GM18907 (cell line): ENCODE results near the gene SIM2.

Experiments
- ATAC-seq: cut with Tn5 transposase; IDR thresholded peaks from one replicate; pipeline ENCODE4 v1.9.1; 2021; ENCODE audit warnings: mild to moderate bottlenecking, moderate library complexity; ENCODE audit not compliant: unreplicated experiment

Gene SIM2

DNA sequence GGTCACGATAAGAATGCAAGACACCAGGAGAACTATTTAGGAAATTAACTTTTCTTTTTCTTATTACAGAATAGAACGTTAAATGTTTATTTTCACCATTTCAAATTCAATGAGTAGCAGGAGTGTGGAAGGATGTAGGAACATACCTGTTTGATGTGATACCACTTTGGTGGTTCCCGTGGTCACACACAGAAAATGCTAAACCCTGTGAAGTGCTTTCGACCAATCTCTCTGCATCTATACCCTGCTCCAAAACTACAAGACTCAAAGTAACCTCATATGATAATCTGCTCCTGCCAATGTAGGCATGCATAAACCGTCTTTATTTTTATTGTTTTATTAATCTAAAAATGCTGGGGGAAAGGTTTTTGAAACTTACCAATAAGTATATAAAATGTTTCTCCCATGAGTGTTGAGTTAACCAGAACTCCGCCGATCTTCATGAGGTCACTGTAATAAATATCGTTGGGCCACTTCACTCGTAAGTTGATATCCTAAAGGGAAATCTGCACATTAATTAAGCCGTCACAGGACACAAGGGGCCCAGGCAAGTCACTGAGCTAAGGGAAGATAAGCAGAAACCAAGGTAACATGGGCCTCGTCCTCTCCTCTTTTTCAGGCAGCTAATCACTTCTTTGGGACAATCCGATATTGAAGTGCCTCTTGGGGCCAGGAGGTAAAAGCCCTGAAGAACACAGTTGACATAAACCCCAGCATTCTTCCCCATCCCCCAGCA lies 60.6 kb downstream of the SIM2 start:
- no peak for ATAC-seq

DNA sequence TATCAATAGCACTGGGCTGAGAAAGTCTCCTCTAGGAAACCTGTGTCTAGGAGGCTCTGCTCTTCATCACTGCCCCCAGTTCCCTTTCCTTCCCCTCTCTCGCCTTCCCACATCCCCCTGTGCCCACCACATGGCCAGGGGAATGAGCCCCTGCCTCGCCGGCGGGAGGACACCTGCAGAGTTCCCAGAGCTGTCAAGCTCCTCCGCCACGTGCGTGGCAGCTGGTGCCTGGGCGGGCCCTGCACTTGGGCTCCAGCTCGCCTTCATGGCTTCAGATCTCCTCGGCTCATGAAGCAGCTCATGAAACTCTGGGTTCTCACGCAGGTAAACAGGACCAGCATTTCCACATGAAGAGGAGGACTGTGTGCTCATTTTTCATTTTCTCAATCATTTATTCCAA lies 62.8 kb downstream of the SIM2 start:
- no peak for ATAC-seq

DNA sequence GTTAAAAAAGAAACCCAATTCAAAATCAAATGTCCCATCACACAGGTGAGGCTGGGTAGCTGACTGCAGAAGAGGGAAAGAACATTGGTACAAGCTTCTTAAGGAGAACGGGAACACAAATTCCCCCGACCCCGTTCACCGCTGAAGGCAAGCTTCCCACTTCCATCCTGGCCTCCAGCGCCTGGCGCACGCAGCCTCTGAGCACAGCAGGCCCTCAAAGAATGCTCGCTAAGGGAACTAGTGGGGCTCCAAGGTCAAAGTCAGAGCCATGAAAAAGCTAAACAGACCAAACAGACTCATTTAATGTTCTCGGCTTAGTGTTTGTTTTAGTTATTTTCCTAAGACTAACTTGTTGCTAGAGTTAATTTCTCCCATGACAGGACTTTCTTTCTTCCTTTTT lies 63.7 kb downstream of the SIM2 start:
- no peak for ATAC-seq

DNA sequence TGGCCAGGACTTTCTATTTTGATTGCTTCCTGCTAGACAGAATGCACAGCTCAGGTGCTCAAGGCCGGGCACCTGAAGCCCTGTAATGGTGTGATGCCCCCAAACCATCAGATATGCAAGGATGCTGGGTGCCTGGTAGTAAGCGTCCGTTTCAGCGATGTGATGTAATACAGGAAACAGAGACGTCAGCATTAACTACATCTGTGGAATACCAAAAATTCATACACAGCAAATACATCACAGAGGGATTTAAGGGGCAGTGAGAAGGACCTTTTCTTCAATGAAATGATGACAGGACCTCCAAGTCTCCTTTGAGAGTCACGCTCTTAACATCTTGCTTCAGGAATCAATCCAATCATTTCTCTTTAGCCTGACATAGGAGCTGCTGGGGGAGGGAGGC lies 64.4 kb downstream of the SIM2 start:
- ATAC-seq = no peak

DNA sequence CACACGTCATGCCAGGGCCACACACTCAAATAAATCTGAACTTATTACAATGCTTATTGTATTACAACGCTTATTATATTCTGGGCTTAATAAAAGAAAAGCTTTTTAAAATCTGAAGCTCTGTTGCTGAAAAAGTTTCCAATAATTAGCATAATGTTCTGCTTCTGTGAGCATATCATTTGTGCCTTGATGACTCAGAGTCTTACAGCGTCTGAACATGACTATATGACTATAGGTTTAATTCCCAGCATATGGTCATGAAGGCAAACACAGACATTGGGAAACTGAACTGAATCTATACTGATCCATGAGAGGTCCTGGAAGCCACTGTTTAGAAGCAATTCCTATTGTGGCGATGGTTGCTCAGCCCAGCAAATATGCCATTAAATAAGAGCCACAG lies 66.3 kb downstream of the SIM2 start:
- ATAC-seq = no peak

DNA sequence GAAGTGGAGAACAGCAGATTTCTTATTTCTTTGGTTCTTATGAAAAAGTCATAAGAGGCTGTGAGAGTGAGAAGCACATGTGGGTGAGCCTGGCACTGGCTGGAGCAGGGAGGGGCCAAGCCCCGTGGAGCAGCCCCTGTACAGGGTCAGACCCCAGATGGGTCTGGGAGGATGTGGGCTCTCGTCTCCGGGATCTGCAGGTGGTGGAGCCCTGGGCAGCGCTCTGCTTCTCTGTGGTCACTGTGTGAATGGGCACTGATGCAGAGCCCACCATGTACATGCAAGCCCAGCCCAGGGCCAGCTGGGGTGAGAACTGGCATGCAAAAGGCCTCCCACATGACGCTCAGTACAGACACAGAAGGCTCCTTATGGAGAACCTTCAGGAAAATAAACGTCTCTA lies 67.6 kb downstream of the SIM2 start:
- ATAC-seq = no peak

DNA sequence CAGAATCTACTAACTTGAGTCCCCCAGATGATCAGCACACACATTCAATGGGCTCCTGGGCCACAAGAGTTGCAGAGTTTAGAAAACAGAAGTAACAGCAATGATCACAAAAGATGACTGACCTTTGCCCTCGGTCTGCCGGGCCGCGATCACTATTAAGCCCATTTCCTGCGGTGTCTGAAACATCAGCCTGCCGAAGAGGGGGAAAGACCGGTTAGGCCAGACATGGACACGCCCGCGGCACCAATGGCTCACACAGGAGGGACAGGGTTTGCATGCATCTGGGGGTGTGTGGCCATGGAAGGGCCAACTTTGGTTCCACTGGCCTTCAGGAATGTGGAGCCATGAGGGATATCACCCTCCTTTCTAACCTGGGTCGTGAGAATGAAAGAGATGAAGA lies 68.2 kb downstream of the SIM2 start:
- ATAC-seq = no peak

DNA sequence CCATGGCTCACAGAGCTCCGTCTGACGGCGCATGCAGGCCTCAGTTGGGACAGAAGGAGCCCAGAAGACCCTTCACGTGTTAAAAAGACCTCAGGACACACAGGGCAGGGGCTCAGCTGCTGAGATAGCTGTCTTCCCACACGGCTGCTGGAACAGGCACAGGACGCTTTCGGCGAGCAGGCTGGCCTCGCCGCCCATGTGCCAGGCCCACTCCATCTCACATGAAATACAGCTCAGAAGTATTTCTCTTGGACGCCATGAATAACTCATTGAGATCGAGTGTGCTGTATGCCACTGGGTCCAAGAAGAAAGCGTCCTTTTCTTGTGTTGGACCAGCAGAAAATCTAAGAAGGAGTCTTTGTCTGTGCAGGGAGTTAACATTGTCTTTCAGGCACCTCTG lies 69.6 kb downstream of the SIM2 start:
- no peak for ATAC-seq

DNA sequence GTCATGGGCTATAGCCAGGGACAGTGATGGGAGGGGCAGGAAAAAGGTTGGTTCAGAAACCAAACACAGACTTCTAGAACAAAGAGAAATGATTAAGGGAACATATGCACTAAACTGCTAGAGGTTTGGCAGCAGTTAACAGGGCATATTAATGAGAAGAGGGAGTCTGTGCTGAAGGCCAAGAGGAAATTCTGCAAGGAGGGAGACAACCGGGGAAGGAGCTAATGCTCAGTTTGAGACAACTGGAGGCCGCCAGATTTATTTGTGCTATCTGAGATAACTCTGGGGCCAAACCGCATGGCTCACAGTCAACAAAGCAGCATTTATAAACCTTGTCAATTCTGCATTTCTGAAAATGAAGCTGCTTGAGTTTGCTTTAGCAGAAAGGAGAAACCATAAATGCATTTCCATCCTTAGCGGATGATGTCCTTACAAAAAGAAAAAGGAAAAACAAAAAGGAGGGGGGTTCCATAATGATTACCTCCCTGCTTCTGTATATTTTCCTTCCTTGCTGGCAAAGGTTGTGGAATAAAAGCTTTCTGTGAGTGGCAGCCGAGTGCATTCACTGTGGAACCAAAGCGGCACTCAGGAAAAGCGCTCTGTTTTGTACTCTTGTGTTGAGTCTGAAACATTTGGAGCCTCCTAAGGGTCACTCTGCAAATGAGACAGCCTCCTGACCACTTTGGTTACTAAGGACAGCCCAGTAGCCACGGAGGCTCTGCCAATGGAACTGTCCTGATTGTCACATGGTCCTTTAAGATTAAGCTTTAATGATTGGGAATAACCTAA lies 70.3 kb downstream of the SIM2 start:
- ATAC-seq = no peak

DNA sequence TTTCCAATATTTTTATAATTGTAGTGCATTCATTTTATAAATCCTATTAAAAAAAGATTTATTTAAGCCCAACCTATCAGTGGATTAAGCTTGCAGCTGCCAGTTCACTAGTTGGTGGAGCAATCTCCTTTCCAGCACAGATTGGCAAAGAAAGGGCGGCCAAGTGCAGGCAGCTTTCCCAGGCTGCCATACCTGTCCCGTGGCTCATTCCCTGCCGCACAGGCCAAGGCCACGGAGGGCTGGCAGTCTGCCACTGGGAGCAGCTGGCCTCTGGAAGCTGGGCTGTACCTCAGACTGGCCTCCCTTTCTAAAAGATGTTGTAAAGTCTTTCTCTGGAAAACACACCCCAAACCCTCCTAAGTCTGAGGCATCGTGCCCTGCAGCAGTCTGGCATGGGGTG lies 74.2 kb downstream of the SIM2 start:
- ATAC-seq = no peak

DNA sequence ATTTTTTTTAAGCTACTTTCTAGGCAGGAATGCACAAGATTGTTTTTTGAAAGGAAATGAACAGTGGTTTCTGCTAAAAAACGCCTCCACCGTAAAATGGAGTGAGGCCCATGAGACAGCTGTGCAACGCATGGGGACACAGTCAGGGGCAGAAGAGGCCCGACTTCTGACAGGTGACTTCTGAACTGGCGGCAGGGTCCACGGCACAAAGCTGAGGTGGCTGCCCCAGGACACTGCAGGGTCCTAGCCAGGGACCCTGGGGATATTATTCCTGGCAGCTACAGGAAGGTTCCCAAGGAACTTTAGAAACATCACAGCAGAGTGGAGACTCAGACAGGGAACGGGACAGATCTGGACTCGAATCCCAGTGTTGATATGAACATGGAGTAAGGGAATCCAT lies 75.1 kb downstream of the SIM2 start:
- no peak for ATAC-seq

DNA sequence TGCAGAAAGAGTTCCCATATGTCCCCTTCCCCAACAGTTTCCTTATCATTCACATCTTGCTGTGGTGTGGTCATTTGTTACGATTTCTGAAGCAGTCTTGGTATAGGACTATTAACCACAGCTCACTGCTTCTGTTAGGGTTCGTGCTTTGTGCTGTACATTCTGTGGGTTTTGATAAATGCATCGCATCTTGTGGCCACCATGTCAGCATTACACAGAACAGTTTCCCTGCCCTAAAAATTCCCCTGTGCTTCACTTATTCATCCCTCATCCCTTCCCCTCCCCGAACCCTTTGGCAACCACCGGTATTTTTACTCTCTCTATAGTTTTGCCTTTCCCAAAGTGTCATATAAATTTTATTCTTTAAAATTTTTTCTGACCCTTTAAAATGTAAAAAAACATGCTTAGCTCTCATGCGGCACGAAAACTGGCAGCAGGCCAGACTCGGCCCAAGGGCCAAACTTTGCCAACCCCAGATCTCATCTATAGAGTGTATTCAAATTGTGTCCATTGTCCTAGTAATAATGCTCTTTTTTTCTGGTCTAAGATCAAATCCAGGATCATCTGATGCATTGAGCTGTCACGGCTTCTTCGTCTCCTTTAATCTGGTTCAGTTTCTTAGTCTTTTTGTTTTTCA lies 78.2 kb downstream of the SIM2 start:
- ATAC-seq = no peak

DNA sequence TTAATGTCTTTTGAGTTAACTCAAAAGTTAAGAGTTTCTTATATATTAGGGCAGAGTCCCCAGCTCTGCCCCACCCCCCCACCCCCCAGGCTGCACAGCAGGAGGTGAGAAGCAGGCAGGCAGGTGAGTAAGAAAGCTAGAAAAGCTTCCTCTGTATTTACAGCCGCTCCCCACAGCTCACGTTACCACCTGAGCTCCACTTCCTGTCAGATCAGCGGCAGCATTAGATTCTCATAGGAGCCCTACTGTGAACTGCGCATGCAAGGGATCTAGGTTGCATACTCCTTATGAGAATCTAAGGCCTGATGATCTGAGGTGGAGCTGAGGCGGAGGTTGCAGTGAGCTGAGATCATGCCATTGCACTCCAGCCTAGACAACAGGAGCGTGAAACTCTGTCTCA lies 81.9 kb downstream of the SIM2 start:
- ATAC-seq = no peak

DNA sequence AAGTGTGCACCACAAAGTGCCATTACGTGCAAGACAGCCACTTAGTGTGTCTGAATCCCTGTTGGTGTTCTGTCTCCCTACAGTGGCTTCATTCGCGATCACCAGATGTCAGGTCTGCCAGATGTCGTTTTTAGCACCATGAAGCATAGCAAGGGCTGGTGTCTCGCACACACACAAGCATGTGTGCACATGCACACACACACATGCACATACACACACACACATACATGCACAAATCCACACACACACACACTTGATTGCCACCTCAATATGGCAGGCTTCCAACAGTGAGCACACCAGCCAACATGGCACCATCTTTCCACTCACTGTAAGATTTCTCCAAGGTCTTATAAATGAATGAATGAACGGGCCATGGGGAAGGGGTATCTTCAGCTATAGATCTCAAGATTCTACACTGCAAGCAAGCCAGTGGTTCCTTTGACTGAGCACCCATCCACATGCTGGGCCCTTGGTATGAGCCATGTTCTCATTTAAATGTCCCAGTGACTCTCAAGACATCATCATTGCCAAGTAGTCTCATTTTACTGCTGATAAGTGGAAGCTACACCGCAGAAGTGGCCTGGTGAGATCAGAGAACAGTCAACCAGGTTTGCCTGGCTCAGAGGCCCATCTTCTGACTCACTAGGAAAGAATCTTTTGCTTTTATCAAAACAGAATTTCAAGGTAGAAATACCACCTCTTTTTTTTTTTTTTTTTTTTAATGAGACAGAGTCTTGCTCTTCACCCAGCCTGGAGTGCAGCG lies 84.9 kb downstream of the SIM2 start:
- ATAC-seq = no peak

DNA sequence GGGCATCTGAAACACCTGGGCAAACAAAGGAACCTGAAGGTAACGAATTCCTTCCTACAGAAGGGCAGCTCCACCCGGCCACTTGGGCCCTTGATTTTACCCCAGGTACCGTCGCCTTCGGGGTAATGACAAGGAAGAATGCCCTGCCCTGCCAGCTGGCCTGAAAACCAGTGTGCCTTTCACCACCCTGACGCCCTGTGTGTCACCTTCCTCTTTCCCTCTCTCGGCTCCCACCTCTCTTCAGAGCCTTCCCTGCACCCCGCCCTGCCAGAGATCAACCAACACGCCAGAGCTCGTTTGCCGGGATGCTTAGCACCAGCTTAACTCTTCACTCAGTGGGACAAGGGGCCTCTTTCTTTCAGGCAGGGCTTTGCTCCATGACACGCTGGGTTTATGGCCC lies 86.0 kb downstream of the SIM2 start:
- no peak for ATAC-seq

DNA sequence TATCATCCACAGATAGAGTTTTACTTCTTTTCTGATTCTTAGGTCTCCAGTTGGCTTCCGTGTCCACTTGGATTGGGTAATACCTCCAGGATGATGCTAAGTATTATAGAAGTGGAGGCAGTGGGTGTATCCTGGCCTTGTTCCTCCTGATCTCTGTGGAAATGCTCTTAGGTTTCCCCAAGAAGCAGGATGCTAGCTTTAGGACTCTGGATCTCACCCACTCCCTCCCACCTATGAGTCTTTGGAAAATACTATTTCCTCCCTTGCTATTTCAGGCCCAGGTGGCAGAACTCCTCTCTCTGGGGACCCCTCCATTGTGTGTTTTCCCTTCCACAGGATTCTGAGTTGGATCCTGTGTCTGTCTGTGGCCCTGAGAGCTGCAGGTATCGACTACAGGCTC lies 86.7 kb downstream of the SIM2 start:
- no peak for ATAC-seq

DNA sequence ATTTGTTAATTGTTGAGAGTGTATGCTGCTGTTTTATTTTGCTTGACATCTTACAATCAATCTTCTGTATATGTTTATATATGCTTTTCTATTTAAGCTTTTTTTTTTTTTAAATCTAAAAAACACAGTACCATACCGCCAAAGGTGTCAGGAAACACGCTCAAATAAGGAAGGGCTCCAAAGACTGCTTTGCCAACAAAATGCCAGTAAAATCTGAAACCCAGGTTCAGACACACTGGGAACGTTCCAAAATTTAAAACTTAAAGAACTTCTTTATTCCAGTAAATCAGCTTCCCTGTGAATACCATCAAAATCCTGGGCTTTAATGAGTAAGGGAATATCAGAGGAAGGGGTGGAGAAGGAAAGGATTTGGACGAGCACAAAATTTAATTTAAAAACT lies 87.3 kb downstream of the SIM2 start:
- no peak for ATAC-seq

DNA sequence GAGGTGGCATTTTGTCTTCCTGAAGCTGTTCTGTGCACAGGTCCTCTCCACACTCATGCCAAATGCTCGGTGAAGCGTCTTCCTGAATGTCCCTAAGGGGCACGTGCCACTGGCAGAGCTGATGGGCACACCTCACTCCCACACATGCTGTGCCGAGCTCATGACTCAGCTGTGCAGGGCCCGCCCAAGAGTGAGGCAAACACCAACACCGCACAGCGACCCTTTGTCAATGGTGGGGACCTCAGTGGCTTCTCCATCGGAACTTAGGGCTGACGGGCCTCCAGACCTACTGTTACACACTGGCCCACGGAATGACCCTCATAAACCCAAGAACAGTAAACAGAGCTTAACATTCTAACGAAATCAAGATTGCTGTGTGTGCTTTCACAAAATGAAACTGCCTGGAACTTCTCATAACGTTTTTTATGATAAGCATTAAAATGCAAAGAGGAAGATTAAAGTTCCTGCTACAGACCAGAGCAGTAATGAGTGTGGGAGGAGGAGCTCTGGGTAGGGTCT lies 89.3 kb downstream of the SIM2 start:
- ATAC-seq = no peak

DNA sequence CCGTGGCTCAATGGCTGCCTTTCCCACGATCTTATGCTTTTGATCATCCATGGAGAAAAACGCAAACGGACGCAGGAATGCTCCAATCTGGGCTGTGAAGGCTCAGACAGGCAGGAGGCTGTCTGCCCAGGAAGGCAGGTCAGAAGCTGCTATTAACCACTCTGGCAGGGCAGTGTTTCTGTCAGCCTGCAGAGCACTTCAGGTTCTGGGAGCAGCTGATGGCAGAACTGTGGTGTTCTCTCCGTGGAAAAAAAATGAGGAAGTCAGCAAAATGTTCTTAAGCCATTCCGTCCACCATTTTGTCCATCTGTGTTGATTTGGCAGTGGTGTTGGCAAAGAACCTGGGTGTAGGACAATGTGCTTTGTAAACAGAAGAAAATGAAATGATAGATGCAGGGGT lies 91.7 kb downstream of the SIM2 start:
- no peak for ATAC-seq

DNA sequence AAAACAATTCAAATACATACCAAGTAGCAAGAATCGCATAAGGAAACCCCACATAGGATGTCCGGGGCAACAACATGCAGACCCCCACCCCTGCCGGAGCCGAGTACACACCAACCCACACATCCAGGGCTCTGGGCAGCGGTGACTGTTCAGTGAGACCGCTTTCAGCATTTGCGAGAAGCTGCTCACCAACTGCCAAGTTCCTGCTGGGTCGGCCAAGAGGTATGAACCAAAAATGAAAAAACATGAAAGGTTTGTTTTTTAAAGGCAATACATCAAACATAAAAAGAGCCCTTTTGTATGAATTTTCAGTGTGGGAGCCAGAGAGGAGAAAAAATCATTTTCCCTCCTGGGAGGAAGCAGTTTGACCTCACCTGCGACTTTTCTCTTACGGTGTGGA lies 92.3 kb downstream of the SIM2 start:
- no peak for ATAC-seq
